Fibroblast of upper back skin (primary cell): ENCODE results near the gene C19orf73.
A peak's percentile ranks its signal among the peaks of the same experiment; 100 is the strongest.

Source experiments
- DNase-seq: peaks from one replicate; pipeline ENCODE4 v3.0.0-alpha.2; 2013

C19orf73 gene

DNA sequence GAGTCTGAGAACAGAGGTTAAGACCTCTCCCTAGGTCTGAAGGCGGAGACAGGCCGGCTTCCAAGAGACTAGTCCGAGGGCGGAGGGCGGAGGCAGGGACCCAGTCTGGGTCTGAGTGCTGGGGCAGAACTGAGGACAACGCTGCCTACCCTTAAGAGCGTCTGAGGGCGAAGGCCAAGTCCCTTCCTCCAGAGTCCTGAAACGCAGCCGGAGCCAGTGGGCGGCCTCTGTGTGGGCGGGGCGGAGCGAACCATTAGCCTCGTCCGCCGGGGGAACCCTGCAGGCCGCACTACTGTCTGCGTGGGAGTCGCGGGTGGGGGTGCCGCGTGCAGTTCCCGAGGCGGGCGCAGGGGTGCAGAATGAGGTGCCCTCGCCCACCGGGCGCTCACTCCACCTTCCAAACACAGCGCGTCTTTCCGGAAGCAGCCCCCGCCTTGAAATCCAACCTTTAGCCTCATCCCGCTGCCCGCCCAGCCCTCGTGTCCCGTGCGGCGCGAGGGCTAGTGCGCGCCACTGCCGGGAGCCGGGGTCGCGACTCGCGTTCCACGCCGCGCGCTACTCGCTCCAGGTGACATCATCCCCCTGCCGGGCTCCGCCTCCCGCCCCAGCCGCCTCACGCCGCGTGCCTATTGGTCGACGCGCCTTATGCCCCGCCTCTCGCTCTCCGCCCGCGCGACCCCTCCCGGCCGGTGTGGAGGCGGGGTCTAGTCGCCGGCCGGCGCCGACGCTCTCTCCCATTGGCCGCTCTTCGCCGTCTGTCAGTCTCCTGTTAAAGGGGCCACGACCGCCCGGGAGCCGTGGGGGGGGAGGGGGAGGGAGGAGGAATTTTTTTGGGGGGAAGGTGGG is at the start of gene C19orf73:
C19orf73 (minus strand) TSS at position 579 of the 846 bp plus-strand sequence; CDS start at position 458, 121 bp downstream.
- DNase-seq = peak; percentile 92

DNA sequence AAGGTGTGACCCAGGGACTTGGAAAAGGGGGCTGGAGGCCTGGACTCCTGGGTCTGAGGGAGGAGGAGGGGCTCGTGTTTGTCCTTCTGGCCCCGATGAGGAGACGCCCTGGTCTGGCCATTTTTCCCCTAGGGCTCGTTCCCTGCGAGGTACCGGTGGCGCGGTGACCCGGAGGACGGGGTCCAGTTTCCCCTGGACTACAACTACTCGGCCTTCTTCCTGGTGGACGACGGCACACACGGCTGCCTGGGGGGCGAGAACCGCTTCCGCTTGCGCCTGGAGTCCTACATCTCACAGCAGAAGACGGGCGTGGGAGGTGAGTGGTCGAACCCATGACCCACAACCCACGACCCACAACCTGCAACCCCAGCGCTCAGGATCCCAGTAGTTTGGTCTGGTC is 49.5 kb upstream of the C19orf73 start:
- no peak for DNase-seq

DNA sequence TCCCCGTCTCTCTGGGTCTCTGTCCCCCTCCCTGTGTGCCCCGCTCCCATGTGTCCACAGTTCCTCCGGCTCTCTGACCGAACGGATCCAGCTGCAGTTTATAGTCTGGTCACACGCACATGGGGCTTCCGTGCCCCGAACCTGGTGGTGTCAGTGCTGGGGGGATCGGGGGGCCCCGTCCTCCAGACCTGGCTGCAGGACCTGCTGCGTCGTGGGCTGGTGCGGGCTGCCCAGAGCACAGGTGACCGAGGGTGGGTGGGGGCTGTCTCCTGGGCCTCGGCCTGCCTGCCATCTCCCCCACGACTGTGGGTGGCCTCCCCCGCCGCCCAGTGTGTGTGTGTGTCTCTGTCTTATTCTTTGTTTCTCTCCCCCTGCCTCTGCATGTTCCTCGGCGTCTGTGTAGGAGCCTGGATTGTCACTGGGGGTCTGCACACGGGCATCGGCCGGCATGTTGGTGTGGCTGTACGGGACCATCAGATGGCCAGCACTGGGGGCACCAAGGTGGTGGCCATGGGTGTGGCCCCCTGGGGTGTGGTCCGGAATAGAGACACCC is 49.0 kb upstream of the C19orf73 start:
- no peak for DNase-seq

DNA sequence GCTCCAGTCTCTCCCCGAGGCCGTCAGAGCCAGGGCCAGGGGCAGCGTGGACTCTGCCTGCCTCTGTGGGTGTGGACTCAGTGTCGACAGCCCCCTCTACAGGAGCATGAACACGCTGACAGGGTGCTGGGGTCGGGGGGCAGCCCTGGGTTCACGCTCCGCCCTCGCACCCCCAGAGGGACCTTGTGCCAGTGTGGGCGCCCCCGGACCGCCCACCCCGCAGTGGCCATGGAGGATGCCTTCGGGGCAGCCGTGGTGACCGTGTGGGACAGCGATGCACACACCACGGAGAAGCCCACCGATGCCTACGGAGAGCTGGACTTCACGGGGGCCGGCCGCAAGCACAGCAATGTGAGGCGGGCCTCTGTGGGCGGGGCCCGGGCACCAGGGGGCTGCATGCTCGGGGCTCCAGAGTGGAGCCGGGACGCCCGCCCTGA is 46.9 kb upstream of the C19orf73 start:
- no peak for DNase-seq

GRCh38 chr19:49165111-49165750 is 46.3 kb upstream of the C19orf73 start:
- no peak for DNase-seq

DNA sequence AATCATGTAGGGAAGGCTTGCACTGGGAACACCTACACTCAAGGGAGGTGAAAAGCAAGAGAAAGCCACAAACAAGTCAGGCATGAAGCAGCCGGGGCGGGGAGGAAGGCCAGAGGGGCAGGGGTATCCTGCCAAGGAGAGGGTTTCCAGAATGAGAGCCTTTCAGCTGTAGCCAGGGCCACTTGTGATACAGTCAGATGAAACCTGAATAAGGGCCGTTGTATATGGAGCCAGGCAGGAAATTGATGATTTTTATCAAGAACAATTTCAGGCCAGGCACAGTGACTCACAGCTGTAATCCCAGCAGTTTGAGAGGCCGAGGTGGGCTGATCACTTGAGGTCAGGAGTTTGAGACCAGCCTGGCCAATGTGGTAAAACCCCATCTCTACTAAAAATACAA is 43.0 kb upstream of the C19orf73 start:
- DNase-seq = no peak

- no peak for DNase-seq
Measured at GRCh38 chr19:49160450-49161189, 41.7 kb upstream of the C19orf73 start.

GRCh38 chr19:49157445-49158224 is 38.7 kb upstream of the C19orf73 start, which contains the start of gene TRPM4:
Gene TRPM4 (plus strand): TSS chr19:49157792. CDS start chr19:49157867, 75 bp downstream.
- peak; percentile 77 for DNase-seq

DNA sequence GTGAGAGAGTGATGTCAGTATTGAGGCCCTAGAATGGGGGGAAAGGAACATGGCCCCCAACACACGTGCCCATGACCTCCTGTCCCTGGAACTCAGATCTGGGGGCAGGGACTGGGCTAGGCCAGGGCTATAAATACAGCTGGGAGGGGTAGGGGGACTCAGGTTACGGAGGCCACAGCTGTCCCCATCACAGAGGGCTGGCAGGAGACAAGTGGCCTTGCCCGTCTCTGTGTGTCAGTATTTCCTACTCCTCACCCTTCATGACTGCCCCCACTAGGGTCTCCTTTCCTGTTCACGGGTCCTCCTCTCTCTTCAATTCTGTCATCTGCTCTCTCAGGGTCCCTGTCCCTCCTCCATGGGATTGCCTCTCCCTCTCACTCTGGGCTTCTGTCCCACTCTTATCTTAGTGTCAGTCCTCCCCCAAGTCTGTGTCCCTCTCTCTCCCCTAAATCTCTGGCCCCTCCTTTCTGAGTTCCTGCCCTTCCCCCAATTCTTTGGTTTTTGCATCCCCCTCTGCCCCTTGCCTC is 36.9 kb upstream of the C19orf73 start:
- no peak for DNase-seq

DNA sequence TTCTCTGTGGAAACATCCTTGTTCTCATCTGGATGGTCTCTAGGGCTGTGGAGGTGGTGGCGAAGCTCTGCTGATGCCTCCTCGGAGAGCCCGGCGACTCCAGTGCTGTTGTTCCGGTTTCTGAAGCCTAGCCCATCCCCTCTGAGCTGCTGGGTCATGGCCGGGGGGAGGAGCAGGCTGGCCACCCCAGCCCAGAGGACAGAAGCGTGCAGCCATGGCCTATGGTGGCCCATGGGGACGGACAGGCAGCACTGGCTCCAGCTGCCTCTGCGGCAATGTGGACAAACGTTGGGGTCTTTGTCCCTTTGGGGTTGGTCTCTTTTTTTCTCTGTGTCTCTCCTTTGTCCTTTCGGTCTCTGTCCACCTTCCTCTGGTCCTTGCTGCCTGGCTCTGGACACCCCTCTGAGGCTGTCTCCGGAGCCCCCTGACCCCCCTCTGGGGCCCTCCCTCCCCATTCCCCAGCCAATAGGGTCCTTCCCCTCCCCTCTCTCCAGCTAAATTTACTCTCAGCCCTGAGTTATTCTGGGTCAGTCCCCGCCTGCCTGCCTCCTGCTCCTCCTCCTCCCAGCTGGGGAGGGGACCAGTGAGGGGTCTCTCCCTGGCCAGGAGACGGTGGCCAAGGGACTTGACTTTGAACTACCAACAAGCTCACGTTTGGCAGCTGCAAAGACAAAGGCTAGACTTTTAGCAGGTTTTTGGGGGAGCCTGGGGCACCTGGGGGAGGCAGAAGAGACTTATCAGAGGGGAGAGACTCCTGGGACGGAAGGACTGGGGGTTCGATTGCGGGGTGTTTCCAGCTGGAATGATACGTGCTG is 36.3 kb upstream of the C19orf73 start, which contains the start of gene HRC:
HRC (minus strand) TSS at position 392 of the 815 bp plus-strand sequence; CDS start at position 233, 159 bp downstream.
- no peak for DNase-seq

DNA sequence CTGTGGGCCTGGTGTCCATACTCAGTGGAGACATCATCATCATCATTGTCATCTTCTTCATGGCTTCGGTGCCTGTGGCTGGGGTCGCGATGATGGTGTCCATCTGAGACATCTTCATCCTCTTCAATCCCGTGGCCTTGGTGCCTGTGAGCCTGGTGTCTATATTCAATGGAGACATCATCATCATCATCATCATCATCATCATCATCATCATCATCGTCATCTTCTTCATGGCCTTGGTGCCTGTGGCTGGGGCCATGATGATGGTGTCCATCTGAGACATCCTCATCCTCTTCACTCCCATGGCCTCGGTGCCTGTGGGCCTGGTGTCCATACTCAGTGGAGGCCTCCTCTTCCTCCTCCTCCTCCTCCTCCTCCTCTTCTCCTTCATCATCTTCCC is 35.3 kb upstream of the C19orf73 start:
- DNase-seq = no peak

- no peak for DNase-seq
Measured at GRCh38 chr19:49153167-49153809, 34.3 kb upstream of the C19orf73 start.

GRCh38 chr19:49152119-49152550 is 33.2 kb upstream of the C19orf73 start:
- DNase-seq = no peak

GRCh38 chr19:49151267-49152118 is 32.5 kb upstream of the C19orf73 start:
- peak; percentile 23 for DNase-seq

DNA sequence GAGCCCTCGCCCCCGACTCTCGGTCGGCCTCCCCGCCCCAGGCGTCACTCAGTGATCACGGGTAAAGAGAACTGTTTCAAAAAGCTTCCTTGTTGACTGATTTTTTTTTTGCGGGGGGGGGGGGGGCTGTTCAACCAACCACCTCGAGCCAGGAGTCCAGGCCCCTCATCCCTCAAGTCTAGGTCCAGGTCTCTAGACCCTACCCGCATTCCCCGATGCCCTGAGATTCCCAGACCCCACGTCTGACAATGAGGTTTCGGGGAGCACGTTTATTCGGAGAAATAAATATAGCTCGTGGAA is 32.0 kb upstream of the C19orf73 start:
- DNase-seq = no peak

GRCh38 chr19:49150106-49150943 is 31.4 kb upstream of the C19orf73 start:
- DNase-seq = peak; percentile 80

DNA sequence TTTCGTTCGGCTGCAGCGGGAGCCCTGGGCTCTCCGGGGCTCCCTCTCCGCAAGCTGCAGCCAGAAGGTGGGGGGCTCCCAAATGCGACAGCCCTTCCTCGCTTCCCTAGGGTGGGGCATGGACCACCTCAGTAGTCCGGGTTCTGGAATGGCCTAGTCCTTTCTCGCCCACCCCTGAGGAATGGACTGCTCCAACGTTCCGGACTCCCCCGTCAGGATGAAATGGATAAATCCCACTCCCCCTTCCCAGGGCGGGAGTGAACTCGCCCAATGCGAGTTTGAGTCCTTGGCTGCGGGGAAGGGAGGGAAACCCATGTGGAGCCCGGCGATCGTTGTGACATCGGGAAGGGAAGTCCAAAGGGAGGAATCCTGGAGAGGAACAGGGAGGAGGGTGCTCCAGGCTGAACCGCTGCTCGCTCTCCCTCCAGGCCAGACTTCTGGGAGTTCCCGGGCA is 30.7 kb upstream of the C19orf73 start:
- peak; percentile 86 for DNase-seq
